ENCODE data around the gene ELFN1. TPM values are rescaled to one million over a fixed set of nuclear protein-coding genes. Genes with fewer than 3 reads are reported as not detected.

Gene ELFN1
- total RNA-seq, 4 donors from 2014 or later, result 0.51 to 6.7 (median 3.6) TPM

DNA sequence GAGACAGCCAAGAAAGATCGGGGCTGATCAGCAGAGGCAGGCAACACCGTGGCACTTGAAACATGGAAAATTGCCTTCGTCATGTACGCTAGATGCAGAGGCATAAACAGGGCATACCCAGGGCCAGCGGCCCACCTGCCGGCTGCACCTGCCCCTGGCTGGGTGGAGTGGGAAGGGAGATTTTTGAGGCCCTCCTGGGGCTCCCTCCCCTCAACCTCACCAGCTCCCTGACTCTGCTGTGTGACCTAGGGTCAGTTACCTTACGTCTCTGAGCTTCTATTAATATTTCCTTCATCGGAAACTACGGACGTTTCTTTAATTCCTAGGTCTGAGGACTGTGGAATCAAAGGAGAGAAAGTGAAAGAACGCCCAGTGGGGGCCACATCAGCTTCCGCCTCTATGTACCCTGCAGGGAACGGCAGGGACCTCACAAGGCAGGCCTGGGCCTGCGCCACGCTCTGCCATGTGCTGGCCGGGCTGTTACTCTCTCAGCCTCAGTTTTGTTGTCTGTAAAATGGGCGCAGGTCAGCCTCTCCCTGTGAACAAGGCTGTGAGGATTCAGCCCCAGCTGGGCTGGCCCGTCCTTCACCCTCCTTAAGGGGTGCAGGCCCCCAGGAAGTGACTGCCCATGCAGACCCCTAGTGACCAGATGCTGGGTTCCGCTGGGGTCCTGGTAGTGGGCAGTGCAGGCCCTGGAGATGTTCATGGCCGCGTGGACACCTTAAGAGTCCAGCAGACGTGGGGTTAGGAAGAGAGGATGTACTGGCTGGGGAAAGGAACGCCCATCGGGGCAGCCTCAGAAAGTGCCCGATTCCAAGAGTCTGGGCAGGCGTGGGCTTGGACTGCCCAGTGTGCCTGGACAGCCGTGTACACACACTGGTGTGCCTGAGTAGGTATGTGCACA, 22.7 kb downstream of the ELFN1 start:
- Histone ChIP-seq H3K27ac (no peak overlapping the region), H3K27me3 (no peaks in the 10 kb centered on the region), H3K4me1 (no peaks in the 10 kb centered on the region), H3K9me3 (no peaks in the 10 kb centered on the region), H3K4me3 (no peak overlapping the region), H3K36me3 (no peaks in the 10 kb centered on the region)
- no peak for TF ChIP-seq CTCF (IDR thresholded peaks at IDR 0.05)
- no peak for TF ChIP-seq POLR2A (IDR thresholded peaks at IDR 0.05)
- intact Hi-C loops (cut with DNase I; ENCODE audit: low total_unique reads), result no loop called here
- DNase-seq, result peak in 1 of 2 donors; percentile 6

DNA sequence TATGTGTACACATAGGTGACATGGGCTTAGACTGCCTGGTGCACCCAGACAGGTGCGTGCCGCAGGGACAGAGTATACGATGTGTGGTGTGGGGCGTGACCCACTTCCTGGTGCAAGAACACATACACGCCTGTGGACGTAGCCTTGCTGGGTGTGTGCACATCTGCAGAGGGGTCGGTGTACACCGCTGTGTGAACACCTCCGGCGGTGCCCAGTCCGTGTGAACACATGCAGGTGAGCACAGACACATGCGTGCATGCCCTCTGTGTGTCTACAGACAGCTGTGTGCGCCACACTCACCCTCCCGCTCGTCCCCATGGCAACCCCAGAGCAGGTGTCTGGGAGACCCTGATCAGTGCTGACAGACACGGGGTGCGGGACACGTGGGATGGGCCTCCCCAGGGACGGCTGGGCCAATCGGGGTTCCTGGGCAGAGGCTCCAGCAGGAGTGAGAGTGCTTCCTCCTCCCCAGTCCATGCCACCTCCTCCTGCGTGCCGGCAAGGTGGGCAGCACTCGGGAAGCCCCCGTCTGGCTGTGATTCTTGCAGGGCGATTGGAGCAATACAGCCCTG, 23.4 kb downstream of the ELFN1 start:
- intact Hi-C loops (cut with DNase I; ENCODE audit: low total_unique reads), result no loop called here
- H3K4me1 ChIP-seq, result no peaks in the 10 kb centered on the region
- no peak for TF ChIP-seq CTCF (IDR thresholded peaks at IDR 0.05)
- H3K27ac ChIP-seq, result no peak overlapping the region
- H3K9me3 ChIP-seq, result no peaks in the 10 kb centered on the region
- no peaks in the 10 kb centered on the region for H3K36me3 ChIP-seq
- H3K4me3 ChIP-seq, result no peak overlapping the region
- DNase-seq, result peak in 1 of 2 donors; percentile 8
- H3K27me3 ChIP-seq, result no peaks in the 10 kb centered on the region

- Histone ChIP-seq H3K4me3 (no peak overlapping the region), H3K36me3 (no peaks in the 10 kb centered on the region), H3K9me3 (no peaks in the 10 kb centered on the region), H3K4me1 (no peaks in the 10 kb centered on the region), H3K27me3 (no peaks in the 10 kb centered on the region), H3K27ac (no peak overlapping the region)
- TF ChIP-seq POLR2A (IDR thresholded peaks at IDR 0.05), result no peak
- TF ChIP-seq CTCF (IDR thresholded peaks at IDR 0.05), result no peak
- peak in 1 of 2 donors; percentile 15 for DNase-seq
- intact Hi-C loops (cut with DNase I; ENCODE audit: low total_unique reads), result no loop called here
Observed at GRCh38 chr7:1693991-1694524, 24.0 kb downstream of the ELFN1 start.

DNA sequence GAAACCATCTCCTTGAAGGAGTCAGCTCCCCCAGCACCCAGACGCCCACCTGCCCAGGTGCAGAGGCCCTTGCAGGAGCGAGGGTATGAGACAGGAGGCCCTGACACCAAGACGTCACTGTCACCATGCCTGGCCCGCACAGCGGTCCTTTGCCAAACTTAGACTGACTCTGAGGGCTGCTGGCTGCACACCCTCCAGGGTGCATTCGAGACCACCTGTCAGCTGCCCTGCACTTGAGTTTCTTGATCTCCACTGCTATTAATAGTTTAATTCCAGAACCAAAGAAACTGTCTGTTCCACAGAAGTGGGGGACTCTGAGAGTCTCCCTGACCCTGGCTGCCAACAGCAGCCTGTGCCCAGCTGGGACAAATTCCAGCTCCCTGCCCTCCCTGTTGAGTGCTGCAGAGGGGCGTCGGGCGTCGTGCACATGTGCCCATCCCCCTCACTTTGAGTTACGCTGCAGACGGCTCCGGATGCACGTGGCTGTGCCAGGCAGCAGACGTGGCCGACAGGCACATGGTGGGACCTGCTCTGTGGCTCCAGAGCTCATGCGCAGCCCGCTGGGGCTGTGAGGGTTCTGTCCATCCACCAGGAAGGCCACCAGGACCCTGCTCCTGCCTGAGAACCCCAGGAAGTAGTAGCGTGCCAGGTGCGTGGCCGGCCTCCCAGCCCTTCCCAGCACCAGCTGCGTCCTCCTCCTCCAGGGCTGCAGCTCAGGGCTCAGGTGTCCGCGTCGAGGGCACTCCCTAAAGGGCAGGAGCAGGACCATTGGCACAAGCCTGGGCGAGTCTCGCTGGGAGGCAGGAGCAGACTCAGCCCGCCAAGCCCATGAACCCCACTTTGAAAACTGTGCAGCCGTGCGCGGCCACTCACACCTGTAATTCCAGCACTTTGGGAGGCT, 24.8 kb downstream of the ELFN1 start:
- H3K27ac ChIP-seq, result no peak overlapping the region
- no peaks in the 10 kb centered on the region for H3K36me3 ChIP-seq
- no peaks in the 10 kb centered on the region for H3K9me3 ChIP-seq
- H3K4me1 ChIP-seq, result no peaks in the 10 kb centered on the region
- no peak overlapping the region for H3K4me3 ChIP-seq
- TF ChIP-seq CTCF (IDR thresholded peaks at IDR 0.05) (no peak), POLR2A (IDR thresholded peaks at IDR 0.05) (no peak)
- H3K27me3 ChIP-seq, result no peaks in the 10 kb centered on the region
- intact Hi-C loops (cut with DNase I; ENCODE audit: low total_unique reads), result no loop called here
- peak in 1 of 2 donors; percentile 7 for DNase-seq

Measured in uterus (tissue), 4 donors.